ENCODE measurements around the gene PSPN. TPM values are rescaled to one million over a fixed set of nuclear protein-coding genes. Genes with fewer than 3 reads are reported as not detected.
A peak's percentile ranks its signal among the peaks of the same experiment; 100 is the strongest.

The PSPN gene
- total and polyA plus RNA-seq, 9 of the 15 experiments (the other 6 are each of a cell fraction or from before 2014, with no cell fraction given), result 0.21 to 1.1 (median 0.58) TPM

DNA sequence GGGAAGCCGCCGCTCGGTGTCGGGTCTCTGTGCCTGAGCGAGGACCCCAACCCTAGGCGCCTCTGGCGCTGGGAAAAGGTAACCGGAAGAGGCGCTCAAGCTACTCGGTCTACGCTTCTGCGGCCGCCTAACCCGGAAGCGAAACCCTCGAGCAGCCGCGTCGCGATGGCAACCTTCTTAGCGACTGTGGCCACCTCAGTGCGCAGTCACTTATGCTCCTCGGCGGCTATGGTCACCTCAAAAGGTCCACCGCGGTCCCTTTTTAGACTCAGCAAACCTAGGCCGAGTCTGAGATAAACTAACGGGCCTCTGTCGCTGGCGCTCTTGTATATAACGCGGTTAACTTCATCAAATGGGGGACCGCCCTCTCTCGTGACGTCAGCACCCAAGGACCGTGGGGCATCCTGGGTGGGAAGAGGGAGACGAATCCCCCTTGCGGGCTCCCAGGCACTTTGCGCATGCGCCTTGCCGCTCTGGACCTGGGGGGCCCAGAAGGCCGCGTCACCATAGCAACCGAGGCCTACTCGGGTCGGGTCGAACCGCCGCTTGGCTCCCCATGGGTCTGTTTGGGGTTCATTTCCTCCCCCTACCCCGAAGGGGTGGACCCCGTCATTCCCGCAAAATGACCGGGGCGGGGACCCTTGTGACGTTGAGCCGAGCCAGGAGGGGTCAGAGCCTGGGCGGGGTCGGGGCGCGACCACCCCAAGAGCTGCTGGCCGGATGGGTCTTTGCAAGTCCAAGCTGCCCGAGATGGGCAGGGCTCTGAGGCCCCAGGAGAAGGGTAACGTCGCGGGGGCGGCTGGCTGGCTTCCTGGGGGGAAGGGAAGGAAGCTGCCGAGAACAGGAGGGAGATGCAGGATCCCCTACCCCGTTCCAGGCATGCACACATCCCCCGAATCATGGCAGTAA is 17.6 kb upstream of the PSPN start, which contains the start of gene GTF2F1 (continued):
- TF ChIP-seq ETV5 (CRISPR knock-in tag; IDR thresholded peaks at IDR 0.05; ENCODE audit: low read depth), result peak; percentile 53; the same call in 1 of the 2 replicates
- 0 out of 2 replicates have a peak, but pooled peaks have one; percentile 20 for TF ChIP-seq ZBTB17 (CRISPR knock-in tag; IDR thresholded peaks at IDR 0.05)
- TF ChIP-seq FOSL1 (tag; conservative IDR thresholded peaks at IDR 0.05), result peak; percentile 39; the same call in 1 of the 2 replicates
- TF ChIP-seq SAFB (IDR thresholded peaks at IDR 0.05; ENCODE audit: borderline replicate concordance, low read depth, low read length), result no peak
- peak; percentile 99 for TF ChIP-seq NR2C1 (IDR thresholded peaks at IDR 0.05)
- TF ChIP-seq NR2C1 (tag; IDR thresholded peaks at IDR 0.05), result peak; percentile 99
- TF ChIP-seq POLR2G (IDR thresholded peaks at IDR 0.05; ENCODE audit: low read depth, low read length), result peak; percentile 83
- TF ChIP-seq CHD2 (IDR thresholded peaks at IDR 0.05; ENCODE audit: low read depth, low read length), result no peak
- TF ChIP-seq VEZF1 (CRISPR knock-in tag; IDR thresholded peaks at IDR 0.05), result peak; percentile 73
- TF ChIP-seq ERF (CRISPR knock-in tag; IDR thresholded peaks at IDR 0.05), result no peak
- TF ChIP-seq PREB (CRISPR knock-in tag; IDR thresholded peaks at IDR 0.05), result peak; percentile 92; the same call in 1 of the 2 replicates
- TF ChIP-seq CBX2 (IDR thresholded peaks at IDR 0.05; ENCODE audit: insufficient read depth, low read length, poor library complexity, severe bottlenecking), result no peak
- TF ChIP-seq ZNF696 (CRISPR knock-in tag; conservative IDR thresholded peaks at IDR 0.05), result no peak
- TF ChIP-seq TAF7 (tag; IDR thresholded peaks at IDR 0.05), result peak; percentile 29; the same call in 1 of the 2 replicates
- TF ChIP-seq, protein P1, sequence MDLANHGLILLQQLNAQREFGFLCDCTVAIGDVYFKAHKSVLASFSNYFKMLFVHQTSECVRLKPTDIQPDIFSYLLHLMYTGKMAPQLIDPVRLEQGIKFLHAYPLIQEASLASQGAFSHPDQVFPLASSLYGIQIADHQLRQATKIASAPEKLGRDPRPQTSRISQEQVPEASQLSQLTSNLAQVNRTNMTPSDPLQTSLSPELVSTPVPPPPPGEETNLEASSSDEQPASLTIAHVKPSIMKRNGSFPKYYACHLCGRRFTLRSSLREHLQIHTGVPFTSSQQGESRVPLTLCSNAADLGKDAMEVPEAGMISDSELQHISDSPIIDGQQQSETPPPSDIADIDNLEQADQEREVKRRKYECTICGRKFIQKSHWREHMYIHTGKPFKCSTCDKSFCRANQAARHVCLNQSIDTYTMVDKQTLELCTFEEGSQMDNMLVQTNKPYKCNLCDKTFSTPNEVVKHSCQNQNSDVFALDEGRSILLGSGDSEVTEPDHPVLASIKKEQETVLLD (IDR thresholded peaks at IDR 0.05), result peak; percentile 78
- no peak for TF ChIP-seq SREBF2 (CRISPR knock-in tag; IDR thresholded peaks at IDR 0.05)
- no peak for TF ChIP-seq SRSF9 (IDR thresholded peaks at IDR 0.05; ENCODE audit: borderline replicate concordance, low read depth, low read length)
- TF ChIP-seq ZBTB7A (IDR thresholded peaks at IDR 0.05; ENCODE audit: borderline replicate concordance, control insufficient read depth, low read depth, low read length), result peak; percentile 85
- 0 out of 4 replicates have a peak, but pooled peaks of 1 of the 2 experiments have one; percentile 31 for TF ChIP-seq NONO (IDR thresholded peaks at IDR 0.05; ENCODE audit: low read depth in 2 of 2, low read length in 1 of 2)
- TF ChIP-seq CREB3 (tag; conservative IDR thresholded peaks at IDR 0.05; ENCODE audit: low read depth), result 0 out of 2 replicates have a peak, but pooled peaks have one; percentile 45
